ENCODE measurements around the gene DRC1.

- no peak for TF ChIP-seq CTCF (IDR thresholded peaks at IDR 0.05)
- TF ChIP-seq POLR2A (IDR thresholded peaks at IDR 0.05): no peak
Measured at GRCh38 chr2:26500406-26500805, 98.7 kb downstream of the DRC1 start.

Data from esophagus squamous epithelium (tissue), 4 donors.